Heart left ventricle (tissue), 16 donors: ENCODE data around the gene CLK2. TPM values are rescaled to one million over a fixed set of nuclear protein-coding genes. Genes with fewer than 3 reads are reported as not detected.
"Not testable (repeated sequence)": the region's sequence is repeated elsewhere in the genome, so short reads cannot be mapped to it uniquely, and the experiment has no call there.

ENCODE experiments used
- ATAC-seq, 4 donors: fragments of 200-7000 bp; cut with Tn5 transposase; one replicate each; pipeline ENCODE4 v1.9.1; 2020 to 2022; ENCODE audit warnings: moderate library complexity in 4 of 4, mild to moderate bottlenecking in 3 of 4, moderate number of reproducible peaks in 1 of 4
- DNase-seq, 5 donors: peaks; one replicate each; pipeline ENCODE4 v3.0.0-alpha.2; 2020
- H3K27ac ChIP-seq, 12 donors: fragments of 200-600 bp; sonication (generic) in 4 of 12; one replicate each; pipeline versions ENCODE4 v1.5.0 to v1.8.0; 2016 to 2022; ENCODE audit warnings: mild to moderate bottlenecking in 2 of 12
- H3K27me3 ChIP-seq, 9 donors: fragments of 200-600 bp; sonication (generic) in 2 of 9; one replicate each; pipeline versions ENCODE4 v1.5.1 to v1.8.0; 2016 to 2022; ENCODE audit warnings: mild to moderate bottlenecking in 3 of 9
- H3K36me3 ChIP-seq, 9 donors: fragments of 200-600 bp; sonication (generic) in 2 of 9; one replicate each; pipeline versions ENCODE4 v1.5.0 to v1.8.0; 2018 to 2022; ENCODE audit warnings: mild to moderate bottlenecking in 2 of 9
- H3K4me1 ChIP-seq, 12 donors: fragments of 200-600 bp; sonication (generic) in 4 of 12; one replicate each; pipeline versions ENCODE4 v1.5.0 to v1.8.0; 2016 to 2022; ENCODE audit warnings: mild to moderate bottlenecking in 3 of 12
- H3K4me3 ChIP-seq, 12 donors: fragments of 200-600 bp; sonication (generic) in 4 of 12; one replicate each; pipeline versions ENCODE4 v1.5.0 to v1.8.0; 2017 to 2022; ENCODE audit warnings: mild to moderate bottlenecking in 9 of 12, moderate library complexity in 4 of 12
- H3K9me3 ChIP-seq, 12 donors: fragments of 200-600 bp; sonication (generic) in 4 of 12; one replicate each; pipeline versions ENCODE4 v1.5.0 to v1.8.0; 2016 to 2022; ENCODE audit warnings: mild to moderate bottlenecking in 1 of 12
- POLR2A ChIP-seq, 2 donors: fragments of 450-650 bp; IDR thresholded peaks; one replicate each; pipeline ENCODE4 v1.6.1; 2017; ENCODE audit warnings: antibody characterized with exemption in 2 of 2, mild to moderate bottlenecking in 2 of 2, moderate library complexity in 2 of 2
- WGBS, 4 donors: extraction: QIAGEN DNeasy Blood & Tissue Kit in 2 of 4; methylation state at CpG; one replicate each; pipeline versions ENCODE4 v1.1.5 to v1.1.7; 2013 to 2018; 5-methylcytosine and 5-hydroxymethylcytosine counted together
- intact Hi-C, 10 donors: fragments of 100-400 bp; cut with DNase I; formaldehyde crosslinking; loops; one replicate each; pipeline versions ENCODE4 v1.11.1 to v1.14.2; 2022
- polyA plus RNA-seq, 2 donors: library from polyadenylated mRNA; stranded (reverse); fragments of 200-250 nt; gene quantifications; one replicate each; pipeline ENCODE4 v1.2.3, GENCODE V29; 2013
- total RNA-seq, 9 donors: library from RNA; depleted of rRNA in 2 of 9; stranded (reverse); fragments of >200 nt in 2 of 9; fragmentation: NEBNext Ultra II Directional in 3 of 9; extraction: Animal tissue kit (Norgen Biotek cat#: 25700) in 3 of 9; gene quantifications; one replicate each; pipeline versions ENCODE4 v1.1.0 to v1.2.4, GENCODE V29; 2016 to 2023
- TF ChIP-seq, protein P1 (sequence below), 12 donors: fragments of 200-600 bp; sonication (generic) in 4 of 12; IDR thresholded peaks; one replicate each; pipeline versions ENCODE4 v1.5.0 to v1.8.0; 2018 to 2022; ENCODE audit warnings: antibody characterized with exemption in 12 of 12, mild to moderate bottlenecking in 5 of 12
- donor health status: ischemic (EF 13 %, LVEDD 7.1; RV severe dilation, severe dysfunction).
- donor health status: healthy with polysubstance abuse.
- donor health status: DM: no; HTN: yes; CAD: no.
- donor health status: DM: no; HTN: no; CAD: no.
- donor health status: ischemic (EF 25% LVEDD 6.9; RV normal size, moderate dysfunction).
- donor health status: ischemic (EF 25% LVEDD 5.7; RV mildly dilated, moderate dysfunction).
- donor health status: healthy.
- donor health status: DM: yes; HTN: yes; CAD: no.
- donor health status: ischemic (EF 35%, LVEDD 5.7; RV mildly dilated, moderate dysfunction).
- donor health status: nonischemic (EF 11% LVEDD 7.7; RV severe dilation, severe dysfunction).
- donor health status: DM: yes; HTN: yes; CAD: no.
- donor health status: PGD.
- donor health status: ischemic (EF 29% LVEDD 5.4; RV normal size, mild dysfunction).
- donor health status: nonischemic (EF 23%, LVEDD 6.1; RV moderate dilation, normal function).

CLK2 gene
- total and polyA plus RNA-seq, 11 donors: 9.6 to 26.1 (median 17.2) TPM

DNA sequence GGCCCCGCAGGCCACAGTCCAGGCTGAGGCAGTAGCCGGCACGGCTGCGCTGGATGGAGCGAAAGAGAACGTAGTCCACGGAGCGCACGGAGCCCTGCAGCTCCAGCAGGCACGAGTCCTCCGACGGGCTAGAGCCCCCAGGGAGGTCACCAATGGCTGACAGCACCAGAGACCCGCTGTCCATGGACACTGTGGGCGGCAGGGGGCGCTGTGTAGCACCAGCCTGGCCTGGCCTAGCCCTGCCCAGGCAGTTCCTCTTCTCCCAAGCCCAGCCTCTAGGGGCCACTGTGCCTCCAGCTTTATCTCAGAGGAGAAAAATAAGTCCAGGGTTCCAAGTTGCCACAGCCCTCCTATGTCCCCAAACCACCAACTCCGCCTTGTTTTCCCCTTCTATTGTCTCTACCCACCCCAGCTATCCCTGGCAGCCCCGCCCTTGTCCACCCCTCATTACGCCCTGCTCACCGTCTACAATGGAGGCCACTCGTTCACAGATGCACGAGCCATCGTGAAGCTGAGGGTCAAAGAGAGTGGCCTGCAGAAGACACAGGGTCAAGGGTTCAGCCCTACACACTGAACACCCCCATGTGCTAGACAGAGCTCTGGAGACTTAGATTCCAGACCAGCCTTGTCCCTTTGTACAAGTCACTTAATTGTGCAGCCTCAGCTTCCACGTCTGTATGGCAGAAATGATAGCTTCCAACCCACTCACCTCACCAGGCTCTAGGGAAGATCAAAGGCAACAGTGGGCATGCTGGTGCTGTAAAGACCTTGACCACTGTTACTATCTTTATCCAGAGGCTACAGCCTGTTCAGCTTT is 22.5 kb downstream of the CLK2 start:
- Histone ChIP-seq H3K27ac (peak overlapping the region in 8 of 12 donors; percentile 29 to 57 (median 46)), H3K36me3 (peaks cover 0 to 20% (median 12%) of the 10 kb centered on the region in 9 donors), H3K4me1 (peaks cover 7 to 38% (median 27%) of the 10 kb centered on the region in 12 donors), H3K27me3 (no peaks in the 10 kb centered on the region), H3K4me3 (peak overlapping the region in 9 of 12 donors; percentile 17 to 60 (median 36)), H3K9me3 (no peaks in the 10 kb centered on the region)
- no peak for TF ChIP-seq POLR2A (IDR thresholded peaks at IDR 0.05)
- TF ChIP-seq, protein P1, sequence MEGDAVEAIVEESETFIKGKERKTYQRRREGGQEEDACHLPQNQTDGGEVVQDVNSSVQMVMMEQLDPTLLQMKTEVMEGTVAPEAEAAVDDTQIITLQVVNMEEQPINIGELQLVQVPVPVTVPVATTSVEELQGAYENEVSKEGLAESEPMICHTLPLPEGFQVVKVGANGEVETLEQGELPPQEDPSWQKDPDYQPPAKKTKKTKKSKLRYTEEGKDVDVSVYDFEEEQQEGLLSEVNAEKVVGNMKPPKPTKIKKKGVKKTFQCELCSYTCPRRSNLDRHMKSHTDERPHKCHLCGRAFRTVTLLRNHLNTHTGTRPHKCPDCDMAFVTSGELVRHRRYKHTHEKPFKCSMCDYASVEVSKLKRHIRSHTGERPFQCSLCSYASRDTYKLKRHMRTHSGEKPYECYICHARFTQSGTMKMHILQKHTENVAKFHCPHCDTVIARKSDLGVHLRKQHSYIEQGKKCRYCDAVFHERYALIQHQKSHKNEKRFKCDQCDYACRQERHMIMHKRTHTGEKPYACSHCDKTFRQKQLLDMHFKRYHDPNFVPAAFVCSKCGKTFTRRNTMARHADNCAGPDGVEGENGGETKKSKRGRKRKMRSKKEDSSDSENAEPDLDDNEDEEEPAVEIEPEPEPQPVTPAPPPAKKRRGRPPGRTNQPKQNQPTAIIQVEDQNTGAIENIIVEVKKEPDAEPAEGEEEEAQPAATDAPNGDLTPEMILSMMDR (IDR thresholded peaks at IDR 0.05): peak; percentile 99 to 100 (median 100)
- intact Hi-C loops: loop anchor here (1.0 to 10.0 kb wide), 10 partner anchors 56 to 342 kb away; partner anchors contain the start of genes RUSC1 (in 3 of the 10) and FDPS (in 1 of the 10)
- WGBS, 4 donors: 16 to 25% (median 20%) methylated on average over 14 to 23 of the region's 23 CpGs
- ATAC-seq: peak; percentile 79 to 85 (median 84)
- peak; percentile 92 to 96 (median 93) for DNase-seq

DNA sequence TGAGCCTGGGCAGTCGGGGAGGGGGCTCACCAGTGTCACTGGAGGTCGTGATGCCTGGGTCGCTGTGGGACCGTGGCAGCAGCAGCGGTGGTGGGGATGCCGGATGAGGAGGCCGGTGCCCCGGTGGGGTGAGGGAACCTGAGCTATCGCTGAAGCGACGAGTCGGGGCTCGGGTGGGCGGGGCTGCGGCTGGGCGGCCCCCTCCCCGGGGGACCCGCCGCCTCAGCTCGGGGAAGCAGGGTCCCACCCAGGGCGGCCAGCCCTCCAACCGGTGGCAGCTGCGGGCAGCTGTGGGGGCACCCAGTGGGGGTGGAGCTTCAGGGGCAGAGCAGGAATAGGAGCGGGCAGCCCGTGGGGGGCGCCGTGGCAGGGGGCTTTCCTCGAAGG is 23.1 kb downstream of the CLK2 start:
- 12 to 60% (median 29%) methylated on average over 1 to 28 of the region's 28 CpGs for WGBS, 4 donors
- ATAC-seq (no peak), DNase-seq (peak in 1 of 5 donors; percentile 37)
- H3K4me1 ChIP-seq: peaks cover 5 to 37% (median 25%) of the 10 kb centered on the region in 12 donors
- peak overlapping the region in 9 of 12 donors; percentile 17 to 60 (median 36) for H3K4me3 ChIP-seq
- intact Hi-C loops: loop anchor here (1.0 to 10.0 kb wide), 10 partner anchors 57 to 343 kb away; partner anchors contain the start of genes RUSC1 (in 3 of the 10) and FDPS (in 1 of the 10)
- H3K27me3 ChIP-seq: no peaks in the 10 kb centered on the region
- H3K27ac ChIP-seq: peak overlapping the region in 7 of 12 donors; percentile 36 to 57 (median 46)
- no peaks in the 10 kb centered on the region for H3K9me3 ChIP-seq
- H3K36me3 ChIP-seq: peaks cover 0 to 20% (median 12%) of the 10 kb centered on the region in 9 donors
- TF ChIP-seq POLR2A (IDR thresholded peaks at IDR 0.05): no peak
- TF ChIP-seq, protein P1 (IDR thresholded peaks at IDR 0.05): no peak

DNA sequence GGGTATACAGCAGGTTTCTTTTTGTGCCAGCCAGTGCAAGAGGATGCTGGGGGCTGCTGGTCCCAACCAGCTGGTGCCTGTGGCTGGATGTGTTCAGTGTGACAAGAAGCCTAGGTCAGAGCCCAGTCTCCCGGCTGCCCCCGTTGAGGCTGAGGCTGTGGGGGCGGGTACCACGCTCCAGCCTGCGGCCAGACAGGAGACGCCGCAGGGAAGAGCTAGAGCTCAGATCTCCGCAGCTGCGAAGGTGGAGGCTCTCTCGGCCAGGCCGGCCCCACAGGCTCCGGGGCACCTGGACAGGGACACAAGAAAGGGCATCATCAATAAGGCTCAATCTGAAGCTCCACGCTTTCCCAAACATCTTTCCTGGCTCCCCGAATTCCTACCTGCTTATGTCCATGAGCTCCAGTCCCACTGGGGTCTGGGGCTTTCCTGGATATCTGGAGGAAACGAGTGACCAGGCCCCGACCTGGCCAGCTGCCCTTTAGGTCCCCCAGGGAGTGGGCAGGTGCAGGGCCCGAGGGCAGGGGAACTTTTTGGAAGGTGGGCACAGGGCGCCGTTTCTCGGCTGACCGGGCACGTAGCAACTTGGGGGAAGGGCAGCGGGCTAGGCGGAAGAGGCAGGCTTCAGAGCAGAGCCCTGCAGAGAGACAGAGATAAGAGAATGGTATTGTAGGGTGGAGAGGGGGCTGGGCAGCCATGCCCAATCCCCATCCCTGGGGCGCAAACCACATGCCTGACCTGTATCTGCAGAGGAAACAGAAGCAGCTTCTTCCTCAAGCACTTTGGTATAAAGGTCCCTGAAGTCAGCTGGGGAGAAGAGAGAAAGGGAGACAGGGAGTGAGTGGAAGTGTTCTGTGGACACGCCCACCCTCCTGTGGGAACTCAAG is 25.4 kb downstream of the CLK2 start:
- Histone ChIP-seq H3K4me3 (no peak overlapping the region), H3K27ac (no peak overlapping the region), H3K9me3 (no peaks in the 10 kb centered on the region), H3K27me3 (peaks cover 0 to 4% (median 0%) of the 10 kb centered on the region in 9 donors), H3K36me3 (peaks cover 0 to 20% (median 12%) of the 10 kb centered on the region in 9 donors), H3K4me1 (peaks cover 3 to 35% (median 27%) of the 10 kb centered on the region in 12 donors)
- no peak for DNase-seq
- TF ChIP-seq, protein P1 (IDR thresholded peaks at IDR 0.05): no peak
- no peak for TF ChIP-seq POLR2A (IDR thresholded peaks at IDR 0.05)
- WGBS, 4 donors: 82 to 87% (median 84%) methylated on average over 22 to 26 of the region's 26 CpGs
- intact Hi-C loops: no loop called here
- ATAC-seq: no peak

DNA sequence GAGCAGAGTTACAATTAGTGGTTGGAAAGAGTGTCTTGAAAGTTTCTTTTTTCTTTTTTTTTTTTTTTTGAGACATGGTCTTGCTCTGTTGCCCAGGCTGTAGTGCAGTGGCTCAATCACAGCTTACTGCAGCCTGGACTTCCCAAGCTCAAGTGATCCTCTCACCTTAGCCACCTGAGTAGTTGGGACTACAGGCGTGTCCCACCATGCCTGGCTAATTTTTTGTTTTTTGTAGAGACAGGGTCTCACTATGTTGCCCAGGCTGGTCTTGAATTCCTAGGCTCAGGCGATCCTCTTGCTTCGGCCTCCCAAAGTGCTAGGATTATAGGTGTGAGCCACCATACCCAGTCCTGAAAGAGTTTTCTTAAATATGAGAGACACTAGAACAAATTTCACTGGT is 26.5 kb downstream of the CLK2 start:
- not testable (repeated sequence) for H3K9me3 ChIP-seq, H3K4me3 ChIP-seq, H3K27ac ChIP-seq, ATAC-seq, H3K27me3 ChIP-seq, DNase-seq
- WGBS, 4 donors: 95 to 100% (median 98%) methylated on average over 3 of the region's 3 CpGs
- Histone ChIP-seq H3K4me1 (peaks cover 3 to 44% (median 29%) of the 10 kb centered on the region in 12 donors), H3K36me3 (peaks cover 0 to 20% (median 12%) of the 10 kb centered on the region in 9 donors)
- intact Hi-C loops: loop anchor here in 1 of 10 donors (1.0 kb wide), 1 partner anchor 77 kb away; no protein-coding TSS in a partner anchor
